Measurements from ENCODE around the gene ZNF691. TPM values are rescaled to one million over a fixed set of nuclear protein-coding genes. Genes with fewer than 3 reads are reported as not detected.

The ZNF691 gene
- total RNA-seq, 1 donor from 2014 or later, result 5.3 TPM

Other genes with a start within 250 kb of the ZNF691 start
- 14.9 and 23.2 TPM in 2 replicates for gene PPIH, start 188.2 kb upstream of the ZNF691 start, total RNA-seq
- 498 and 513 TPM in 2 replicates for gene YBX1, start 164.2 kb upstream of the ZNF691 start, total RNA-seq
- gene CLDN19, start 106.4 kb upstream of the ZNF691 start, total RNA-seq, result not detected in 2 replicates
- gene P3H1, start 79.6 kb upstream of the ZNF691 start, total RNA-seq, result 67.0 and 103 TPM in 2 replicates
- 3.2 and 3.7 TPM in 2 replicates for gene C1orf50, start 79.4 kb upstream of the ZNF691 start, total RNA-seq
- under 0.01 TPM in 1 of 2 replicates, not detected in the other for gene TMEM269, start 61.6 kb upstream of the ZNF691 start, total RNA-seq
- 6.0 and 7.6 TPM in 2 replicates for gene ERMAP, start 29.5 kb upstream of the ZNF691 start, total RNA-seq
- 15.7 and 16.2 TPM in 2 replicates for gene SVBP, start 29.2 kb upstream of the ZNF691 start, total RNA-seq
- gene SLC2A1, start 112.3 kb downstream of the ZNF691 start, total RNA-seq, result 10.4 and 14.3 TPM in 2 replicates